SU-DHL-6 (cell line): Measurements from ENCODE around the gene RAVER2.

ENCODE experiments used
- H2AFZ ChIP-seq: fragments of 200-600 bp; sonication (generic); 2 replicates; pipeline ENCODE4 v1.6.1; 2014; ENCODE audit warnings: low read depth, mild to moderate bottlenecking, moderate library complexity, mixed read lengths, antibody characterized with exemption, low read length; ENCODE audit not compliant: severe bottlenecking
- H3F3A ChIP-seq: fragments of 200-600 bp; shearing (Covaris generic); 2 replicates; pipeline ENCODE4 v1.6.0; 2016; ENCODE audit warnings: antibody characterized with exemption, mild to moderate bottlenecking; ENCODE audit not compliant: insufficient read depth
- H3K27ac ChIP-seq: fragments of 200-600 bp; sonication (generic); 2 replicates; pipeline ENCODE4 v1.5.1; 2016; ENCODE audit warnings: low read depth, mild to moderate bottlenecking, low read length, moderate library complexity, mixed read lengths
- H3K27me3 ChIP-seq: fragments of 200-600 bp; sonication (generic), shearing (Covaris generic); 2 replicates; pipeline ENCODE4 v1.6.0; 2014; ENCODE audit warnings: mild to moderate bottlenecking, low read length
- H3K36me3 ChIP-seq: fragments of 200-600 bp; sonication (generic); 2 replicates; pipeline ENCODE4 v1.6.1; 2014; ENCODE audit warnings: mild to moderate bottlenecking, low read length, mixed read lengths
- H3K4me2 ChIP-seq: fragments of 300-600, 200-600 bp; shearing (Covaris generic), sonication (generic); 2 replicates; pipeline ENCODE4 v1.6.0; 2014; ENCODE audit warnings: low read length, low read depth, mild to moderate bottlenecking; ENCODE audit not compliant: poor library complexity, severe bottlenecking
- H3K4me3 ChIP-seq: fragments of 200-600 bp; sonication (generic); 2 replicates; pipeline ENCODE4 v1.5.1; 2014; ENCODE audit warnings: antibody characterized with exemption, low read length, mild to moderate bottlenecking, mixed read lengths; ENCODE audit not compliant: insufficient read depth, poor library complexity, severe bottlenecking
- H3K79me2 ChIP-seq: fragments of 200-600 bp; sonication (generic); 2 replicates; pipeline ENCODE4 v1.6.1; 2014; ENCODE audit warnings: mild to moderate bottlenecking, low read length, moderate library complexity; ENCODE audit not compliant: insufficient read depth
- H3K9ac ChIP-seq: fragments of 200-600 bp; sonication (generic); 2 replicates; pipeline ENCODE4 v1.7.0; 2014; ENCODE audit warnings: mild to moderate bottlenecking, low read length
- H3K9me2 ChIP-seq: fragments of 200-600 bp; sonication (generic); replicated peaks from 2 replicates; pipeline ENCODE4 v1.6.1; 2014; ENCODE audit warnings: low read length; ENCODE audit not compliant: insufficient read depth
- H3K9me3 ChIP-seq: fragments of 200-600 bp; sonication (generic); 2 replicates; pipeline ENCODE4 v1.6.1; 2014; ENCODE audit warnings: low read length, mixed read lengths; ENCODE audit not compliant: insufficient read depth
- H4K20me1 ChIP-seq: fragments of 200-600 bp; sonication (generic); 2 replicates; pipeline ENCODE4 v1.6.1; 2014; ENCODE audit warnings: low read depth, mild to moderate bottlenecking, antibody characterized with exemption, low read length, moderate library complexity, mixed read lengths
- EZH2phosphoT487 ChIP-seq: fragments of 200-600 bp; sonication (generic), shearing (Covaris generic); conservative IDR thresholded peaks from 2 replicates; pipeline ENCODE4 v1.6.1; 2018; ENCODE audit warnings: mild to moderate bottlenecking, antibody characterized with exemption, low read length, moderate library complexity, mixed read lengths
- TF ChIP-seq, protein P1 (sequence below): fragments of 200-600 bp; sonication (generic); IDR thresholded peaks from one replicate; pipeline ENCODE4 v1.5.1; 2017; ENCODE audit warnings: antibody characterized with exemption, mild to moderate bottlenecking, low read length, moderate library complexity; ENCODE audit not compliant: insufficient read depth, poor library complexity, severe bottlenecking

The RAVER2 gene

DNA sequence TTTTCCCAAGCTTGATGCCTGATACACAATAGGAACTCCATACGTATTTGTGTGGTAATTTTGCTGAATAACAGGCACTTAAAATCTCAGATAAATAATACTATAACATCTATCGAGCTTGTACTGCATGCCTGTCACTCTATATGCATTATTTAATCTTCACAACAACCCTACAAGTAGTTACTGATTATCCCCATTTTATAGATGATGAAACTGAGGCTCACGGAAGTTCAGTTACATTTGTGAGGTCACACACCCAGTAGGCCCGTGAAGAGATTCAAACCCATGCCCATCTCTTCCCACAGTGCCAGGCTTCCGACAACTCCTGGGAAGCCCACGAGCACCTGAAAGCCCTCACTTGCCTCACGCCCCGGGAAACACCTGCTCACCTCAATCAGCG, 98.8 kb downstream of the RAVER2 start:
- no peaks in the 10 kb centered on the region for H3K9me2 ChIP-seq
- H3K27me3 ChIP-seq = no peaks in the 10 kb centered on the region
- no peaks in the 10 kb centered on the region for H3F3A ChIP-seq
- no peak overlapping the region for H3K9ac ChIP-seq
- no peaks in the 10 kb centered on the region for H4K20me1 ChIP-seq
- no peaks in the 10 kb centered on the region for H3K36me3 ChIP-seq
- no peaks in the 10 kb centered on the region for H3K79me2 ChIP-seq
- TF ChIP-seq, protein P1, sequence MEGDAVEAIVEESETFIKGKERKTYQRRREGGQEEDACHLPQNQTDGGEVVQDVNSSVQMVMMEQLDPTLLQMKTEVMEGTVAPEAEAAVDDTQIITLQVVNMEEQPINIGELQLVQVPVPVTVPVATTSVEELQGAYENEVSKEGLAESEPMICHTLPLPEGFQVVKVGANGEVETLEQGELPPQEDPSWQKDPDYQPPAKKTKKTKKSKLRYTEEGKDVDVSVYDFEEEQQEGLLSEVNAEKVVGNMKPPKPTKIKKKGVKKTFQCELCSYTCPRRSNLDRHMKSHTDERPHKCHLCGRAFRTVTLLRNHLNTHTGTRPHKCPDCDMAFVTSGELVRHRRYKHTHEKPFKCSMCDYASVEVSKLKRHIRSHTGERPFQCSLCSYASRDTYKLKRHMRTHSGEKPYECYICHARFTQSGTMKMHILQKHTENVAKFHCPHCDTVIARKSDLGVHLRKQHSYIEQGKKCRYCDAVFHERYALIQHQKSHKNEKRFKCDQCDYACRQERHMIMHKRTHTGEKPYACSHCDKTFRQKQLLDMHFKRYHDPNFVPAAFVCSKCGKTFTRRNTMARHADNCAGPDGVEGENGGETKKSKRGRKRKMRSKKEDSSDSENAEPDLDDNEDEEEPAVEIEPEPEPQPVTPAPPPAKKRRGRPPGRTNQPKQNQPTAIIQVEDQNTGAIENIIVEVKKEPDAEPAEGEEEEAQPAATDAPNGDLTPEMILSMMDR = no peak
- TF ChIP-seq EZH2phosphoT487 = no peak
- H3K4me3 ChIP-seq = no peak overlapping the region
- H2AFZ ChIP-seq = no peak overlapping the region
- H3K27ac ChIP-seq = no peak overlapping the region
- H3K4me2 ChIP-seq = no peak overlapping the region
- no peaks in the 10 kb centered on the region for H3K9me3 ChIP-seq

DNA sequence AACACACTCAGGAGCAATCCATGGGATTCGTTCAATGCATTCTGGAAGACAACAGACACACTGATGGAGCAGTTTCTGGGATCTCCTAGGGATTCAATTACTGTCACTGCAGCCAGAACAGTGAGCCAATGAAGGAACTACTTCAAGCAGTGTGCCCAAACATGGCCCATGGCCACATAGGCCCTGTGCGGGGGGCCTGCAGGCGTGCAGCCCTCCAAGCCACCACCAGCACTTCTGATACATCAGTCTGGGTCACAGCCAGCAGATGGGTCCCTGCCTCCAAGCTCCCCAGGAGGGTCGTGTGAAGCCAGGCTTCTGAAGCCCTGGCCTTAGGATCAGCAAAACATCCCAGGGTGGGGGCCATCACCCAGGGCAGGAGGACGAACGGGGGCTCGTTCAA, 99.3 kb downstream of the RAVER2 start:
- Histone ChIP-seq H2AFZ (no peak overlapping the region), H3F3A (no peaks in the 10 kb centered on the region), H3K36me3 (no peaks in the 10 kb centered on the region), H3K27me3 (no peaks in the 10 kb centered on the region), H3K27ac (no peak overlapping the region), H3K79me2 (no peaks in the 10 kb centered on the region), H3K4me2 (no peak overlapping the region), H3K9ac (no peak overlapping the region), H3K4me3 (no peak overlapping the region), H4K20me1 (no peaks in the 10 kb centered on the region), H3K9me3 (no peaks in the 10 kb centered on the region), H3K9me2 (no peaks in the 10 kb centered on the region)
- no peak for TF ChIP-seq EZH2phosphoT487
- TF ChIP-seq, protein P1 = no peak

DNA sequence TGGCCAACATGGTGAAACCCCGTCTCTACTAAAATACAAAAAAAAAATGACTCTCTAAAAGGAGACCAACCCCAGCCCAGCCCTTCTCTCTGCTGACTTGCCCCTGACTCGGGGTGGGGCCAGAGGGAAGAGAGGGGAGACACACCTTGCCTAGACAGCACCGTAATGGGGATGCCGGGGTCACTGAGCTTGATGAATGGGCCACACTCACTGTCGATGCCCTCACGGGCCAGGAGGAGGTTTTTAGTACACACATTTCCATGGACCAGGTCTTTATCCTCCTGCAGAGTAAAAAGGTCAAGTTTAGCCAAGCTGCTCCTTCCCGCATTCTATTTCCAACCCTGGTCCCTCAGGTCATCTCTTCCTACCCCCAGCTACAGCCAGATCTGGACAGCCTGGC, 99.7 kb downstream of the RAVER2 start:
- H4K20me1 ChIP-seq = no peaks in the 10 kb centered on the region
- no peaks in the 10 kb centered on the region for H3K27me3 ChIP-seq
- no peaks in the 10 kb centered on the region for H3K9me3 ChIP-seq
- H3K4me2 ChIP-seq = no peak overlapping the region
- H3K27ac ChIP-seq = no peak overlapping the region
- H3K4me3 ChIP-seq = no peak overlapping the region
- TF ChIP-seq, protein P1 = no peak
- TF ChIP-seq EZH2phosphoT487 = no peak
- no peaks in the 10 kb centered on the region for H3K36me3 ChIP-seq
- no peaks in the 10 kb centered on the region for H3K79me2 ChIP-seq
- H3K9ac ChIP-seq = no peak overlapping the region
- H3K9me2 ChIP-seq = no peaks in the 10 kb centered on the region
- no peak overlapping the region for H2AFZ ChIP-seq
- no peaks in the 10 kb centered on the region for H3F3A ChIP-seq

DNA sequence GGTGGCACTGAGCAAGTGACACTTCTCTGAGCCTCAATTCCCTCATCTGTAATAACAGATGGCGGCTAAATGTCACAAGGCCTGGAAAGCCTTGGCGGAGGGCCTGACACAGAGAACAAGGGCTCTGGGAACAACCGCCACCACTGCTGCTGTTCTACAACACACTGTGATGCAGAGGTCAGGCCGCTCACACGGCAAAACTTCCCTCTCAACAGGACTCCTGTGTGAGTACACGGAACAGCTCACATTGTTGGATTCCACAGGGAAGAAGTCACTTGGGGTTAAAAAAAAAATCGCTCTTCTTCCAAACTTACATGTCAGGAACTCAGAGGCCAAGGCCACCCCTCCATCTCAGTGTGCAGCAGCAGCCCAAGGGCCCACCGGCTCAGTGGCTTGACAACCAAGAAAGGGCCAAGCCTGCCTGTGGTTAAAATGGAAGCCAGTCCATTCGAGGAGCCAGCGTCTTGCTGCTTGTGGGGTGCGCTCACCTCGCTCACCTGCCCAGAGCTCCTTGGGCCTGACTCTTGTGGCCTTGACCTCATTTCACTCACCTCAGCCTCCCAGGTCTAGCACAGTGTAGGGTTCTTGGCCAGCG, 101.1 kb downstream of the RAVER2 start:
- Histone ChIP-seq H3K79me2 (no peaks in the 10 kb centered on the region), H3K9me2 (no peaks in the 10 kb centered on the region), H3K9me3 (no peaks in the 10 kb centered on the region), H3K27ac (no peak overlapping the region), H3K4me3 (no peak overlapping the region), H3K4me2 (no peak overlapping the region), H4K20me1 (no peaks in the 10 kb centered on the region), H2AFZ (no peak overlapping the region), H3K36me3 (no peaks in the 10 kb centered on the region), H3K9ac (no peak overlapping the region), H3F3A (no peaks in the 10 kb centered on the region), H3K27me3 (no peaks in the 10 kb centered on the region)
- no peak for TF ChIP-seq EZH2phosphoT487
- TF ChIP-seq, protein P1 = no peak
